Right lobe of liver (tissue), 6 donors: ENCODE data around the gene PASK. TPM values are rescaled to one million over a fixed set of nuclear protein-coding genes. Genes with fewer than 3 reads are reported as not detected.

Experiments
- ATAC-seq, 4 donors: fragments of 200-7000 bp; cut with Tn5 transposase; one replicate each; pipeline ENCODE4 v1.9.1; 2020; ENCODE audit warnings: mild to moderate bottlenecking in 4 of 4, moderate library complexity in 4 of 4
- DNase-seq, 3 donors: peaks; one replicate each; pipeline ENCODE4 v3.0.0-alpha.2; 2020
- H3K27ac ChIP-seq, 3 donors: fragments of 200-600 bp; one replicate each; pipeline ENCODE4 v1.8.0; 2022
- H3K27me3 ChIP-seq, 2 donors: fragments of 200-600 bp; one replicate each; pipeline ENCODE4 v1.8.0; 2022
- H3K36me3 ChIP-seq, 4 donors: fragments of 200-600 bp; sonication (generic) in 1 of 4; one replicate each; pipeline versions ENCODE4 v1.5.1 to v1.8.0; 2017 to 2022; ENCODE audit warnings: control low read depth in 1 of 4
- H3K4me1 ChIP-seq, 4 donors: fragments of 200-600 bp; sonication (generic) in 1 of 4; one replicate each; pipeline versions ENCODE4 v1.5.1 to v1.8.0; 2017 to 2022; ENCODE audit warnings: control low read depth in 1 of 4
- H3K4me3 ChIP-seq, 3 donors: fragments of 200-600 bp; one replicate each; pipeline ENCODE4 v1.8.0; 2022
- H3K9me3 ChIP-seq, 4 donors: fragments of 200-600 bp; sonication (generic) in 1 of 4; one replicate each; pipeline versions ENCODE4 v1.5.1 to v1.8.0; 2017 to 2022; ENCODE audit warnings: control low read depth in 1 of 4
- CTCF ChIP-seq, 4 donors: fragments of 200-600 bp in 3 of 4; fragments of 450-650 bp in 1 of 4; IDR thresholded peaks; one replicate each; pipeline versions ENCODE4 v1.5.1 to v1.8.0; 2016 to 2022; ENCODE audit warnings: antibody characterized with exemption in 4 of 4, mild to moderate bottlenecking in 2 of 4
- POLR2A ChIP-seq: fragments of 450-650 bp; IDR thresholded peaks from one replicate; pipeline ENCODE4 v1.6.1; 2017; ENCODE audit warnings: antibody characterized with exemption, mild to moderate bottlenecking
- WGBS: methylation state at CpG from one replicate; pipeline ENCODE4 v1.1.6; 2018; ENCODE audit warnings: low coverage, low lambda C conversion rate; ENCODE audit not compliant: insufficient coverage; ENCODE audit errors: missing lambda C conversion rate; 5-methylcytosine and 5-hydroxymethylcytosine counted together
- intact Hi-C, 2 donors: fragments of 100-400 bp; cut with DNase I; formaldehyde crosslinking; loops; one replicate each; pipeline versions ENCODE4 v1.11.2 to v1.14.1; 2022
- total RNA-seq, 6 experiments: library from RNA; depleted of rRNA in 2 of 6; stranded (reverse); fragments of >200 nt in 2 of 6; fragmentation: NEBNext Ultra II Directional in 3 of 6; extraction: Animal tissue kit (Norgen Biotek cat#: 25700) in 3 of 6; gene quantifications; one replicate each; pipeline versions ENCODE4 v1.1.0 to v1.2.4, GENCODE V29; 2016 to 2023
- donor health status: DM: no; HTN: yes; CAD: no.
- donor health status: DM: no; HTN: no; CAD: no.
- donor health status: DM: no; HTN: no; CAD: no.
- donor health status: DM: no; HTN: yes; CAD: no.
- donor health status: DM: no; HTN: yes; CAD: no.

Gene PASK
- total RNA-seq, 6 experiments from 2014 or later: 2.0 to 4.2 (median 3.4) TPM

- no peaks in the 10 kb centered on the region for H3K36me3 ChIP-seq
- H3K4me3 ChIP-seq: peak overlapping the region; percentile 92 to 99 (median 94)
- ATAC-seq: peak; percentile 7 to 20 (median 13)
- WGBS: 0% methylated on average over 4 of the region's 23 CpGs
- no peaks in the 10 kb centered on the region for H3K27me3 ChIP-seq
- no peak for TF ChIP-seq CTCF (IDR thresholded peaks at IDR 0.05)
- no peak for TF ChIP-seq POLR2A
- no peak overlapping the region for H3K27ac ChIP-seq
- peaks cover 0 to 14% (median 2%) of the 10 kb centered on the region in 4 donors for H3K4me1 ChIP-seq
- intact Hi-C loops: no loop called here
- DNase-seq: no peak
- H3K9me3 ChIP-seq: no peaks in the 10 kb centered on the region
These were observed 328 bp upstream of the PASK start for GRCh38 chr2:241149675-241149924.

DNA sequence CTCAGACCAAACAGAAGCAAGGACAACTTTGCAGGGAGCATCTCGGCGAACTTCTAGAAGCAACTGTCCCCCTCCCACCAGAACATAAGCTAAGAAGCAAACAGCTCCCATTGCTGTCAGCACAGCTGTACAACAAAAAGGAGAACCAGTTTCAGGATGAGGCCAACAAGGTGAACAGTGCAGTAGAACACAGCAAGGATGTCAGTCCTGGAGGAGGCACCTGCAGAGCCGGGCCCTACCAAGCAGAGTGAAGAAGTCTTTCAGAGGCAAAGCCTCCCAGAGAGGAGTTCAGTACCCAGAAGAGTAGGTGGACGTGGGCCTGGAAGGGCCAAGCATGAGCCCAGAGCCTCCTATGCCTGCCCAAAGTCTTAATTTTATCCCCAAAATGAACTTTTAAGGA, 1.0 kb downstream of the PASK start:
- DNase-seq: no peak
- Histone ChIP-seq H3K9me3 (no peaks in the 10 kb centered on the region), H3K36me3 (no peaks in the 10 kb centered on the region), H3K27ac (no peak overlapping the region), H3K27me3 (no peaks in the 10 kb centered on the region), H3K4me3 (no peak overlapping the region), H3K4me1 (peaks cover 0 to 14% (median 2%) of the 10 kb centered on the region in 4 donors)
- TF ChIP-seq POLR2A (no peak), CTCF (IDR thresholded peaks at IDR 0.05) (no peak)
- ATAC-seq: no peak
- intact Hi-C loops: no loop called here
- 82% methylated on average over 3 of the region's 4 CpGs for WGBS

GRCh38 chr2:241147336-241147735, 1.9 kb downstream of the PASK start:
- TF ChIP-seq POLR2A (no peak), CTCF (IDR thresholded peaks at IDR 0.05) (no peak)
- no peak overlapping the region for H3K27ac ChIP-seq
- H3K9me3 ChIP-seq: no peaks in the 10 kb centered on the region
- H3K27me3 ChIP-seq: no peaks in the 10 kb centered on the region
- no peaks in the 10 kb centered on the region for H3K36me3 ChIP-seq
- no peak overlapping the region for H3K4me3 ChIP-seq
- 94% methylated on average over 1 of the region's 3 CpGs for WGBS
- intact Hi-C loops: no loop called here
- DNase-seq (no peak), ATAC-seq (no peak)
- H3K4me1 ChIP-seq: peaks cover 0 to 14% (median 2%) of the 10 kb centered on the region in 4 donors

GRCh38 chr2:241146286-241146685, 3.0 kb downstream of the PASK start:
- no peak overlapping the region for H3K27ac ChIP-seq
- DNase-seq (no peak), ATAC-seq (no peak)
- H3K9me3 ChIP-seq: no peaks in the 10 kb centered on the region
- no peaks in the 10 kb centered on the region for H3K27me3 ChIP-seq
- 76% methylated on average over 4 of the region's 4 CpGs for WGBS
- intact Hi-C loops: no loop called here
- H3K4me1 ChIP-seq: peaks cover 0 to 14% (median 2%) of the 10 kb centered on the region in 4 donors
- H3K4me3 ChIP-seq: no peak overlapping the region
- H3K36me3 ChIP-seq: no peaks in the 10 kb centered on the region
- TF ChIP-seq CTCF (IDR thresholded peaks at IDR 0.05) (no peak), POLR2A (no peak)

DNA sequence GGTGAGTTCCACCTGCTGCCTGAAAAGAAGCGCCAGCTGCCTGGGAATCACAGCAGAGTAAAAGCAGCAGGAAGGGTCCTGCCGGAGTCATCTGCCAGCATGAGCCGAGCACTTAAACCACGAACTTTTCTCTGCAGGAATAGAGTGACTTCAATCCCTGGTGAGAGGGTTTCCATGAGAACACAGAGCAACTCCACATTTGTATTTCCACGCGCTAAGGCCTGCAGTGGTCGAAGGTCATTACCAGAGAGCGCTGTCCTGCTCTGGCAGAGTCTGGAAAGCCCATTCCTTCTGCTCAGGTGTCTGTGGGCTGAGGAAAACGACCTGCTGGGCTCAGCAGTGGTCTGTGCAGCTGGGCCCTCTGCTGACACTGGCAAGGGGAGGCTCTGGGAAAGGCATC, 6.7 kb downstream of the PASK start:
- intact Hi-C loops: no loop called here
- DNase-seq: no peak
- TF ChIP-seq CTCF (IDR thresholded peaks at IDR 0.05) (no peak), POLR2A (no peak)
- no peaks in the 10 kb centered on the region for H3K36me3 ChIP-seq
- no peak overlapping the region for H3K4me3 ChIP-seq
- ATAC-seq: no peak
- H3K27ac ChIP-seq: no peak overlapping the region
- H3K27me3 ChIP-seq: no peaks in the 10 kb centered on the region
- no peaks in the 10 kb centered on the region for H3K9me3 ChIP-seq
- no peaks in the 10 kb centered on the region for H3K4me1 ChIP-seq
- WGBS: 85% methylated on average over 5 of the region's 9 CpGs
